Natural killer cell (primary cell): ENCODE measurements around the gene OLFML2A. TPM values are rescaled to one million over a fixed set of nuclear protein-coding genes. Genes with fewer than 3 reads are reported as not detected.

ENCODE experiments used
- ATAC-seq, 3 donors: fragments of 150-1000 bp in 2 of 3; fragments of 200-7000 bp in 1 of 3; cut with Tn5 transposase; 1 replicate in 1 of 3; 2 replicates in 2 of 3; pipeline ENCODE4 v1.10.0; 2021; ENCODE audit warnings: mild to moderate bottlenecking in 2 of 3, moderate library complexity in 2 of 3
- DNase-seq, 2 donors: peaks; one replicate each; pipeline versions ENCODE4 v3.0.0 to v3.0.0-alpha.2; 2013 to 2021; ENCODE audit warnings: mixed read lengths in 1 of 2
- H3K27ac ChIP-seq: one replicate; pipeline ENCODE4 v1.5.1; 2013; ENCODE audit warnings: mild to moderate bottlenecking, low read length
- H3K27me3 ChIP-seq: one replicate; pipeline ENCODE4 v1.6.1; 2013; ENCODE audit warnings: low read length; ENCODE audit not compliant: control insufficient read depth, insufficient read depth
- H3K36me3 ChIP-seq: one replicate; pipeline ENCODE4 v1.6.1; 2013; ENCODE audit warnings: low read length; ENCODE audit not compliant: control insufficient read depth, insufficient read depth
- H3K4me1 ChIP-seq: one replicate; pipeline ENCODE4 v1.6.1; 2013; ENCODE audit warnings: low read length; ENCODE audit not compliant: control insufficient read depth, insufficient read depth
- H3K4me3 ChIP-seq: one replicate; pipeline ENCODE4 v1.5.1; 2013; ENCODE audit warnings: low read length
- H3K9me3 ChIP-seq: one replicate; pipeline ENCODE4 v1.6.1; 2013; ENCODE audit warnings: low read length; ENCODE audit not compliant: control insufficient read depth, insufficient read depth
- H3K27ac Mint-ChIP-seq, 2 donors: one replicate each; pipeline ENCODE4 v1.8.0; 2022; ENCODE audit warnings: mild to moderate bottlenecking in 2 of 2, mixed read lengths in 2 of 2, moderate library complexity in 1 of 2
- H3K27me3 Mint-ChIP-seq, 2 donors: one replicate each; pipeline ENCODE4 v1.8.0; 2022; ENCODE audit warnings: low read depth in 2 of 2, mixed read lengths in 2 of 2
- H3K36me3 Mint-ChIP-seq: one replicate; pipeline ENCODE4 v1.8.0; 2022; ENCODE audit warnings: mixed read lengths
- H3K4me1 Mint-ChIP-seq, 2 donors: one replicate each; pipeline ENCODE4 v1.8.0; 2022; ENCODE audit warnings: mixed read lengths in 2 of 2
- H3K4me3 Mint-ChIP-seq: one replicate; pipeline ENCODE4 v1.8.0; 2022; ENCODE audit warnings: mild to moderate bottlenecking, moderate library complexity, mixed read lengths
- H3K9me3 Mint-ChIP-seq, 2 donors: one replicate each; pipeline ENCODE4 v1.8.0; 2022; ENCODE audit warnings: mixed read lengths in 2 of 2
- CTCF ChIP-seq: fragments of 200-600 bp; IDR thresholded peaks from one replicate; pipeline ENCODE4 v1.8.0; 2022; ENCODE audit warnings: antibody characterized with exemption
- WGBS: methylation state at CpG from one replicate; pipeline ENCODE4 v1.1.7; 2013; ENCODE audit warnings: missing lambda C conversion rate; ENCODE audit not compliant: insufficient coverage; 5-methylcytosine and 5-hydroxymethylcytosine counted together
- intact Hi-C: fragments of 100-400 bp; cut with micrococcal nuclease; formaldehyde crosslinking; loops from one replicate; pipeline ENCODE4 v1.14.2; 2022
- total RNA-seq, 4 donors: library from RNA; stranded (reverse); fragments of 120-200 nt in 1 of 4; gene quantifications; one replicate each; pipeline versions ENCODE4 v1.2.3 to v1.2.4, GENCODE V29; 2013 to 2022

OLFML2A gene
- total RNA-seq, 3 donors from 2014 or later (not counting 1 experiment from before 2014, with no cell fraction given), result not detected

- Mint-ChIP-seq H3K4me1 (peaks cover 29 to 45% of the 10 kb centered on the region in 2 donors), H3K27me3 (no peaks in the 10 kb centered on the region), H3K4me3 (no peak overlapping the region), H3K36me3 (no peaks in the 10 kb centered on the region), H3K27ac (peak overlapping the region in 1 of 2 donors; percentile 40), H3K9me3 (no peaks in the 10 kb centered on the region)
- Histone ChIP-seq H3K27me3 (no peaks in the 10 kb centered on the region), H3K36me3 (peaks cover 39% of the 10 kb centered on the region), H3K9me3 (no peaks in the 10 kb centered on the region), H3K4me3 (no peak overlapping the region), H3K4me1 (peaks cover 41% of the 10 kb centered on the region), H3K27ac (no peak overlapping the region)
- WGBS, result 83% methylated on average over 16 of the region's 16 CpGs
- ATAC-seq (no peak), DNase-seq (peak in 1 of 2 donors; percentile 28)
- intact Hi-C loops, result no loop called here
- no peak for TF ChIP-seq CTCF
These were observed 79.2 kb downstream of the OLFML2A start for GRCh38 chr9:124855944-124856765.

- H3K27ac Mint-ChIP-seq, result peak overlapping the region in 1 of 2 donors; percentile 31
- no peak overlapping the region for H3K4me3 Mint-ChIP-seq
- DNase-seq (no peak), ATAC-seq (no peak)
- Histone ChIP-seq H3K4me1 (peaks cover 35% of the 10 kb centered on the region), H3K4me3 (no peak overlapping the region), H3K9me3 (no peaks in the 10 kb centered on the region), H3K27ac (no peak overlapping the region), H3K36me3 (peaks cover 39% of the 10 kb centered on the region), H3K27me3 (no peaks in the 10 kb centered on the region)
- H3K4me1 Mint-ChIP-seq, result peaks cover 31 to 48% of the 10 kb centered on the region in 2 donors
- no peaks in the 10 kb centered on the region for H3K9me3 Mint-ChIP-seq
- WGBS, result 93% methylated on average over 24 of the region's 24 CpGs
- no peaks in the 10 kb centered on the region for H3K27me3 Mint-ChIP-seq
- no peaks in the 10 kb centered on the region for H3K36me3 Mint-ChIP-seq
- TF ChIP-seq CTCF, result no peak
- intact Hi-C loops, result no loop called here
These were observed 80.7 kb downstream of the OLFML2A start for GRCh38 chr9:124857533-124858162.

- peaks cover 39% of the 10 kb centered on the region for H3K36me3 ChIP-seq
- no peak for ATAC-seq
These were observed 81.6 kb downstream of the OLFML2A start for GRCh38 chr9:124858330-124859046.

More at GRCh38 chr9:124858330-124859046, 81.6 kb downstream of the OLFML2A start:
- Mint-ChIP-seq H3K27ac (peak overlapping the region in 1 of 2 donors; percentile 93), H3K4me3 (no peak overlapping the region), H3K27me3 (no peaks in the 10 kb centered on the region), H3K4me1 (peaks cover 27 to 41% of the 10 kb centered on the region in 2 donors), H3K9me3 (no peaks in the 10 kb centered on the region), H3K36me3 (no peaks in the 10 kb centered on the region)
- no peaks in the 10 kb centered on the region for H3K27me3 ChIP-seq
- no peak for DNase-seq
- H3K9me3 ChIP-seq, result no peaks in the 10 kb centered on the region
- 89% methylated on average over 9 of the region's 9 CpGs for WGBS
- H3K4me1 ChIP-seq, result peaks cover 33% of the 10 kb centered on the region
- no peak overlapping the region for H3K27ac ChIP-seq
- intact Hi-C loops, result no loop called here
- TF ChIP-seq CTCF, result no peak
- no peak overlapping the region for H3K4me3 ChIP-seq
